Glomerular endothelial cell (primary cell): ENCODE measurements around the gene CHRDL2. TPM values are rescaled to one million over a fixed set of nuclear protein-coding genes. Genes with fewer than 3 reads are reported as not detected.
"Not testable (repeated sequence)": the region's sequence is repeated elsewhere in the genome, so short reads cannot be mapped to it uniquely, and the experiment has no call there.

Experiments
- DNase-seq: peaks from one replicate; pipeline ENCODE4 v3.0.0-alpha.2; 2011; ENCODE audit warnings: low read depth, low spot score; ENCODE audit errors: extremely low read depth
- total RNA-seq: library from RNA; depleted of rRNA; stranded (reverse); fragments of >200 nt; gene quantifications from 2 replicates; pipeline ENCODE4 v1.2.3, GENCODE V29; 2015

Gene CHRDL2
- not detected in 2 replicates for total RNA-seq

- no peak for DNase-seq
Observed at GRCh38 chr11:74731301-74732094, at the start of gene CHRDL2. TSS of gene CHRDL2 (minus strand) at chr11:74731426. CDS start at chr11:74730888, 538 bp downstream.

GRCh38 chr11:74780248-74781005 lies 49.2 kb upstream of the CHRDL2 start:
- no peak for DNase-seq

GRCh38 chr11:74778581-74778980 lies 47.4 kb upstream of the CHRDL2 start:
- no peak for DNase-seq

- DNase-seq: no peak
Observed at GRCh38 chr11:74777877-74778276, 46.7 kb upstream of the CHRDL2 start.

- no peak for DNase-seq
Observed at GRCh38 chr11:74777038-74777437, 45.8 kb upstream of the CHRDL2 start.

GRCh38 chr11:74776546-74776945 lies 45.3 kb upstream of the CHRDL2 start:
- DNase-seq: no peak

GRCh38 chr11:74775762-74776161 lies 44.5 kb upstream of the CHRDL2 start:
- DNase-seq: no peak

- no peak for DNase-seq
Observed at GRCh38 chr11:74773476-74773875, 42.2 kb upstream of the CHRDL2 start.

GRCh38 chr11:74771139-74771538 lies 39.9 kb upstream of the CHRDL2 start:
- no peak for DNase-seq

GRCh38 chr11:74770456-74770855 lies 39.2 kb upstream of the CHRDL2 start:
- DNase-seq: peak; percentile 77

- no peak for DNase-seq
Observed at GRCh38 chr11:74769055-74769707, 38.0 kb upstream of the CHRDL2 start.

- not testable (repeated sequence) for DNase-seq
Observed at GRCh38 chr11:74768172-74768651, 37.0 kb upstream of the CHRDL2 start.

GRCh38 chr11:74766905-74767304 lies 35.7 kb upstream of the CHRDL2 start:
- no peak for DNase-seq

- no peak for DNase-seq
Observed at GRCh38 chr11:74756571-74756970, 25.3 kb upstream of the CHRDL2 start.

- DNase-seq: no peak
Observed at GRCh38 chr11:74755395-74755995, 24.3 kb upstream of the CHRDL2 start.

GRCh38 chr11:74754507-74755252 lies 23.5 kb upstream of the CHRDL2 start:
- DNase-seq: peak; percentile 85

GRCh38 chr11:74751303-74751702 lies 20.1 kb upstream of the CHRDL2 start:
- DNase-seq: no peak

GRCh38 chr11:74750598-74750997 lies 19.4 kb upstream of the CHRDL2 start:
- not testable (repeated sequence) for DNase-seq

- DNase-seq: no peak
Observed at GRCh38 chr11:74749965-74750296, 18.7 kb upstream of the CHRDL2 start.
